Neuronal stem cell (in vitro differentiated cells): ENCODE results near the gene MED13L.
"Not testable (repeated sequence)": the region's sequence is repeated elsewhere in the genome, so short reads cannot be mapped to it uniquely, and the experiment has no call there.

Experiments
- DNase-seq: peaks from one replicate; pipeline ENCODE4 v3.0.0-alpha.2; 2013; ENCODE audit warnings: low spot score
- H2AFZ ChIP-seq: one replicate; pipeline ENCODE4 v1.6.1; 2013; ENCODE audit warnings: mild to moderate bottlenecking, low read length, inconsistent platforms
- H2AK5ac ChIP-seq: 2 replicates; pipeline ENCODE4 v1.6.1; 2013; ENCODE audit warnings: low read depth, mild to moderate bottlenecking, inconsistent platforms, low read length, moderate library complexity, mixed read lengths
- H2BK120ac ChIP-seq: 2 replicates; pipeline ENCODE4 v1.6.1; 2013; ENCODE audit warnings: low read depth, mild to moderate bottlenecking, inconsistent platforms, low read length, moderate library complexity, mixed read lengths
- H2BK12ac ChIP-seq: one replicate; pipeline ENCODE4 v1.6.1; 2013; ENCODE audit warnings: low read length, inconsistent platforms
- H2BK15ac ChIP-seq: 2 replicates; pipeline ENCODE4 v1.6.1; 2013; ENCODE audit warnings: mild to moderate bottlenecking, low read length, inconsistent platforms, mixed read lengths
- H2BK5ac ChIP-seq: one replicate; pipeline ENCODE4 v1.6.1; 2013; ENCODE audit warnings: inconsistent platforms, mild to moderate bottlenecking, low read length, moderate library complexity
- H3K14ac ChIP-seq: one replicate; pipeline ENCODE4 v1.6.1; 2013; ENCODE audit warnings: low read length, inconsistent platforms
- H3K18ac ChIP-seq: 2 replicates; pipeline ENCODE4 v1.6.1; 2013; ENCODE audit warnings: low read length, inconsistent platforms
- H3K23ac ChIP-seq: 2 replicates; pipeline ENCODE4 v1.6.1; 2013; ENCODE audit warnings: low read depth, mild to moderate bottlenecking, mixed read lengths, low read length, inconsistent platforms; ENCODE audit not compliant: poor library complexity
- H3K27ac ChIP-seq: replicated peaks from 3 replicates; pipeline ENCODE4 v1.5.1; 2013; ENCODE audit warnings: low read length, inconsistent platforms
- H3K27me3 ChIP-seq, 3 experiments: 2 replicates each; pipeline ENCODE4 v1.6.1; 2013; ENCODE audit warnings: low read length in 3 of 3, mild to moderate bottlenecking in 2 of 3, inconsistent platforms in 1 of 3, low read depth in 1 of 3, mixed read lengths in 1 of 3, moderate library complexity in 1 of 3; ENCODE audit not compliant: control insufficient read depth in 3 of 3, insufficient read depth in 3 of 3
- H3K36me3 ChIP-seq, 2 donors: replicated peaks in 1 of 2; 2 replicates each; pipeline ENCODE4 v1.6.1; 2013; ENCODE audit warnings: low read length in 2 of 2; ENCODE audit not compliant: control insufficient read depth in 2 of 2, insufficient read depth in 2 of 2
- H3K4ac ChIP-seq: 2 replicates; pipeline ENCODE4 v1.6.1; 2013; ENCODE audit warnings: inconsistent platforms, mild to moderate bottlenecking, low read length, moderate library complexity
- H3K4me1 ChIP-seq, 2 donors: 1 replicate in 1 of 2; 2 replicates in 1 of 2; pipeline ENCODE4 v1.6.1; 2013; ENCODE audit warnings: low read length in 2 of 2, low read depth in 1 of 2; ENCODE audit not compliant: control insufficient read depth in 2 of 2, insufficient read depth in 1 of 2
- H3K4me2 ChIP-seq: one replicate; pipeline ENCODE4 v1.6.1; 2013; ENCODE audit warnings: mild to moderate bottlenecking, low read length, inconsistent platforms; ENCODE audit not compliant: insufficient read depth, poor library complexity, severe bottlenecking
- H3K4me3 ChIP-seq, 2 donors: 2 replicates each; pipeline ENCODE4 v1.5.1; 2013; ENCODE audit warnings: low read length in 2 of 2, mild to moderate bottlenecking in 2 of 2, inconsistent platforms in 1 of 2, moderate library complexity in 1 of 2
- H3K79me1 ChIP-seq: one replicate; pipeline ENCODE4 v1.6.1; 2013; ENCODE audit warnings: low read depth, mild to moderate bottlenecking, inconsistent platforms, low read length, moderate library complexity
- H3K9ac ChIP-seq: one replicate; pipeline ENCODE4 v1.6.1; 2013; ENCODE audit warnings: mild to moderate bottlenecking, low read depth, low read length, inconsistent platforms; ENCODE audit not compliant: poor library complexity
- H3K9me3 ChIP-seq, 2 donors: replicated peaks in 1 of 2; 2 replicates each; pipeline versions ENCODE3 to v1.6.1; 2013; ENCODE audit warnings: low read length in 2 of 2, mild to moderate bottlenecking in 2 of 2, inconsistent platforms in 1 of 2, low read depth in 1 of 2, mixed read lengths in 1 of 2, moderate library complexity in 1 of 2; ENCODE audit not compliant: control insufficient read depth in 2 of 2, insufficient read depth in 1 of 2
- H4K8ac ChIP-seq: one replicate; pipeline ENCODE4 v1.6.1; 2013; ENCODE audit warnings: low read depth, mild to moderate bottlenecking, inconsistent platforms, low read length, moderate library complexity
- H4K91ac ChIP-seq: one replicate; pipeline ENCODE4 v1.6.1; 2013; ENCODE audit warnings: low read length, low read depth, mild to moderate bottlenecking, inconsistent platforms; ENCODE audit not compliant: poor library complexity
- WGBS, 2 donors: extraction: QIAGEN DNeasy Blood & Tissue Kit; methylation state at CpG; one replicate each; pipeline ENCODE4 v1.1.7; 2013; ENCODE audit warnings: missing lambda C conversion rate in 2 of 2, mixed read lengths in 1 of 2; ENCODE audit not compliant: insufficient read length in 2 of 2, insufficient replicate concordance in 1 of 2; ENCODE audit errors: extremely low coverage in 2 of 2; 5-methylcytosine and 5-hydroxymethylcytosine counted together

MED13L gene

GRCh38 chr12:116031624-116032023, 245.9 kb downstream of the MED13L start:
- H3K27ac ChIP-seq, H3K4ac ChIP-seq, H3K14ac ChIP-seq, H3K18ac ChIP-seq, H3K23ac ChIP-seq, H3K4me2 ChIP-seq, H2BK120ac ChIP-seq, H3K9ac ChIP-seq, H3K9me3 ChIP-seq, H2BK15ac ChIP-seq, H3K4me3 ChIP-seq, H2BK5ac ChIP-seq, H4K91ac ChIP-seq, H3K27me3 ChIP-seq, H2AFZ ChIP-seq, H3K36me3 ChIP-seq, H3K4me1 ChIP-seq, H2BK12ac ChIP-seq, H2AK5ac ChIP-seq, H3K79me1 ChIP-seq, H4K8ac ChIP-seq, DNase-seq: not testable (repeated sequence)
- no CpG with 5 or more reads among the region's 4 CpGs for WGBS, 2 donors

DNA sequence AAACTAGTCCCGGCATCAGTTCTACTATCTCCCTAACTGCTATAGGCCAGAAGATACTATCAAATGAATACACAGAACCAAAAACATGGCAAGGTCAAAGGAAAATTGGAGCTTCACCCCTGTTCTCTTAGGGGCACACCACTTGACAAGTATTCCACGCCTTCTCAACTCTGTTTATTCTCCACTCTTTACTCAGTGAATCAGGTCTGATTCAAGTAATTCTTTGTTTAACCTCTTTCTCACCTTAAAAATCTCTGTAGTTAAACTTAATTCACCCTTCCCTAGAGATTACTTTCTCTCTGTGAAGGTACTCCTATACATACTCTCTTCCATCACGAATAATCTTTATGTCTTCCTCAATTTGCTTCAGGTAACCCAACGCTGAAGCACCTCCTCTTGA, 248.9 kb downstream of the MED13L start:
- Histone ChIP-seq H2AK5ac (no peak overlapping the region), H2BK120ac (no peak overlapping the region), H3K4me1 (peaks cover 1 to 4% of the 10 kb centered on the region in 2 donors), H3K4me2 (no peak overlapping the region), H3K79me1 (peaks cover 3% of the 10 kb centered on the region), H3K23ac (no peak overlapping the region), H2BK5ac (no peak overlapping the region), H4K8ac (no peak overlapping the region), H3K18ac (no peak overlapping the region), H3K4ac (no peak overlapping the region), H2AFZ (no peak overlapping the region), H3K14ac (no peak overlapping the region), H3K9me3 (no peaks in the 10 kb centered on the region), H2BK15ac (no peak overlapping the region), H3K4me3 (no peak overlapping the region), H4K91ac (no peak overlapping the region), H3K27ac (no peak overlapping the region), H3K9ac (no peak overlapping the region), H3K27me3 (no peaks in the 10 kb centered on the region), H3K36me3 (no peaks in the 10 kb centered on the region), H2BK12ac (no peak overlapping the region)
- no peak for DNase-seq
- no CpG with 5 or more reads among the region's 4 CpGs for WGBS, 2 donors

GRCh38 chr12:116027551-116027821, 250.0 kb downstream of the MED13L start:
- Histone ChIP-seq H3K23ac (no peak overlapping the region), H3K79me1 (peaks cover 3% of the 10 kb centered on the region), H3K9me3 (no peaks in the 10 kb centered on the region), H3K4me1 (peaks cover 0 to 4% of the 10 kb centered on the region in 2 donors), H3K27me3 (no peaks in the 10 kb centered on the region), H3K36me3 (peaks cover 0 to 2% of the 10 kb centered on the region in 2 donors), H3K9ac (no peak overlapping the region), H2BK15ac (no peak overlapping the region), H3K27ac (no peak overlapping the region), H2AK5ac (no peak overlapping the region), H2BK120ac (no peak overlapping the region), H3K18ac (no peak overlapping the region), H4K91ac (no peak overlapping the region), H3K4me2 (no peak overlapping the region), H2BK5ac (no peak overlapping the region), H3K4ac (no peak overlapping the region), H4K8ac (no peak overlapping the region), H3K14ac (no peak overlapping the region), H2BK12ac (no peak overlapping the region), H3K4me3 (no peak overlapping the region), H2AFZ (no peak overlapping the region)
- no peak for DNase-seq
- no CpG with 5 or more reads among the region's 4 CpGs for WGBS, 2 donors

- no peak overlapping the region for H2BK5ac ChIP-seq
These were observed 250.5 kb downstream of the MED13L start for GRCh38 chr12:116026768-116027550.

More at GRCh38 chr12:116026768-116027550, 250.5 kb downstream of the MED13L start:
- Histone ChIP-seq H3K27me3 (no peaks in the 10 kb centered on the region), H4K91ac (no peak overlapping the region), H3K4ac (no peak overlapping the region), H3K9ac (no peak overlapping the region), H3K4me2 (no peak overlapping the region), H3K79me1 (peaks cover 5% of the 10 kb centered on the region), H3K36me3 (peaks cover 0 to 2% of the 10 kb centered on the region in 2 donors), H3K4me3 (no peak overlapping the region), H2AK5ac (no peak overlapping the region), H2BK12ac (no peak overlapping the region), H3K14ac (no peak overlapping the region), H3K27ac (no peak overlapping the region), H2AFZ (no peak overlapping the region), H4K8ac (no peak overlapping the region), H3K18ac (no peak overlapping the region), H3K4me1 (peaks cover 0 to 4% of the 10 kb centered on the region in 2 donors), H3K9me3 (no peaks in the 10 kb centered on the region), H2BK15ac (no peak overlapping the region), H3K23ac (no peak overlapping the region), H2BK120ac (no peak overlapping the region)
- no CpG with 5 or more reads among the region's 7 CpGs for WGBS, 2 donors
- DNase-seq, result no peak
